ENCODE data around the gene CEACAM16. TPM values are rescaled to one million over a fixed set of nuclear protein-coding genes. Genes with fewer than 3 reads are reported as not detected.

The CEACAM16 gene
- total RNA-seq, 4 donors from 2014 or later = not detected

DNA sequence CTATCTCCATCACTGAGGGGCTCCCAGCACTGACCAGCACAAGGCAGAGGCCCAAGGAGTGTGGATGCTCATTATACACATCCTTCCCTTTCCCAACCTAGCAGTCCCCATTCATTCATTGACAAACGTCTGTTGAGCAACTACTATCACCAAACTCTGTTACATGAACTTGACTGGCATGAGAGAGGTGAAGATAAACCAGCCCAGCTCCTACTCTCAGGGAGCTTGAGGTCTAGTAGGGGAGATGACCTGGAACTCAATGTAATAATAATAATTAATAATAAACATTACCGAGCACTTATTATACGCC lies 8.9 kb upstream of the CEACAM16 start:
- Histone ChIP-seq H3K27me3 (no peaks in the 10 kb centered on the region), H3K9me3 (no peaks in the 10 kb centered on the region), H3K4me1 (peaks cover 0 to 37% (median 10%) of the 10 kb centered on the region in 4 donors), H3K36me3 (no peaks in the 10 kb centered on the region), H3K4me3 (no peak overlapping the region), H3K27ac (peak overlapping the region in 1 of 4 donors; percentile 14)
- DNase-seq = no peak
- TF ChIP-seq, protein P1, sequence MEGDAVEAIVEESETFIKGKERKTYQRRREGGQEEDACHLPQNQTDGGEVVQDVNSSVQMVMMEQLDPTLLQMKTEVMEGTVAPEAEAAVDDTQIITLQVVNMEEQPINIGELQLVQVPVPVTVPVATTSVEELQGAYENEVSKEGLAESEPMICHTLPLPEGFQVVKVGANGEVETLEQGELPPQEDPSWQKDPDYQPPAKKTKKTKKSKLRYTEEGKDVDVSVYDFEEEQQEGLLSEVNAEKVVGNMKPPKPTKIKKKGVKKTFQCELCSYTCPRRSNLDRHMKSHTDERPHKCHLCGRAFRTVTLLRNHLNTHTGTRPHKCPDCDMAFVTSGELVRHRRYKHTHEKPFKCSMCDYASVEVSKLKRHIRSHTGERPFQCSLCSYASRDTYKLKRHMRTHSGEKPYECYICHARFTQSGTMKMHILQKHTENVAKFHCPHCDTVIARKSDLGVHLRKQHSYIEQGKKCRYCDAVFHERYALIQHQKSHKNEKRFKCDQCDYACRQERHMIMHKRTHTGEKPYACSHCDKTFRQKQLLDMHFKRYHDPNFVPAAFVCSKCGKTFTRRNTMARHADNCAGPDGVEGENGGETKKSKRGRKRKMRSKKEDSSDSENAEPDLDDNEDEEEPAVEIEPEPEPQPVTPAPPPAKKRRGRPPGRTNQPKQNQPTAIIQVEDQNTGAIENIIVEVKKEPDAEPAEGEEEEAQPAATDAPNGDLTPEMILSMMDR (IDR thresholded peaks at IDR 0.05) = no peak
- TF ChIP-seq POLR2A (IDR thresholded peaks at IDR 0.05) = no peak

DNA sequence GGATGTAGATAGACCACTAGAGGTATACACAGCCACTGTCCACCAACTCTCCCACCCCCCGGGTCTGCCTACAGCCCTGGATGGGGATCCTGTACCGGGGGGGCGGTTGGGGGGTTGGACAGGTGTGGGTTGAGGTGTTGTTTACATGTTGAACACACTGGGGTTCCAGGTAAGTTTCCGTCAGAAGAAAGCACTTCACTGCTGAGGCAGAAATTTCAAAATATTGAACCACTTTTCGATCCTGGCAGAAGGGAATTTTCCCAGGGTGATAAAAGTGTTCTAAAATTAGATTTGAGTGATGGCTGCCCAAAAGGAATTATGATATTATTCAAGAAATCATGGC lies 6.6 kb upstream of the CEACAM16 start:
- Histone ChIP-seq H3K36me3 (no peaks in the 10 kb centered on the region), H3K4me1 (peaks cover 0 to 40% (median 10%) of the 10 kb centered on the region in 4 donors), H3K27ac (peak overlapping the region; percentile 22 to 92 (median 66)), H3K9me3 (no peaks in the 10 kb centered on the region), H3K27me3 (no peaks in the 10 kb centered on the region), H3K4me3 (peak overlapping the region in 1 of 4 donors; percentile 26)
- no peak for DNase-seq
- TF ChIP-seq POLR2A (IDR thresholded peaks at IDR 0.05) = no peak
- TF ChIP-seq, protein P1 (IDR thresholded peaks at IDR 0.05) = no peak

DNA sequence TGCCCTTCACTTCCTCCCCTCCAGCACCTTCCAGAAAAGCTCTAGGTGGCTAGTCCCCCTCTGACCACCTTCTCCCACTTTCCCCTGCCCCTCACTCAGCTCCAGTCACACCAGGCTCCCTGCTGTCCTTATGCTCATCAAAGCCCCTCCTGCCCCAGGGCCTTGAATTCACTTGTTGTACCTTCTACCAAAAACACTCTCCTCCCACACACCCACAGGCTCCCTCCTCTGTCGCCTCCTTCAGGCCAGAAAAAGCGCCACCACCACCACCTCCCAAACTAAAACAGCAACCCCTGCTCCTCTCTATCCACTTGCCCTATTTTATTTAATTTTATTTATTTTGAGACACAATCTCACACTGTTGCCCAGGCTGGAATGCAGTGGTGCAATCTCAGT lies 4.8 kb upstream of the CEACAM16 start:
- no peak overlapping the region for H3K4me3 ChIP-seq
- H3K4me1 ChIP-seq = peaks cover 0 to 37% (median 10%) of the 10 kb centered on the region in 4 donors
- peak overlapping the region in 3 of 4 donors; percentile 43 to 91 (median 85) for H3K27ac ChIP-seq
- DNase-seq = no peak
- no peaks in the 10 kb centered on the region for H3K27me3 ChIP-seq
- no peaks in the 10 kb centered on the region for H3K36me3 ChIP-seq
- TF ChIP-seq POLR2A (IDR thresholded peaks at IDR 0.05) = no peak
- TF ChIP-seq, protein P1 (IDR thresholded peaks at IDR 0.05) = peak in 3 of 6 experiments; percentile 6 to 19 (median 9)
- H3K9me3 ChIP-seq = no peaks in the 10 kb centered on the region

DNA sequence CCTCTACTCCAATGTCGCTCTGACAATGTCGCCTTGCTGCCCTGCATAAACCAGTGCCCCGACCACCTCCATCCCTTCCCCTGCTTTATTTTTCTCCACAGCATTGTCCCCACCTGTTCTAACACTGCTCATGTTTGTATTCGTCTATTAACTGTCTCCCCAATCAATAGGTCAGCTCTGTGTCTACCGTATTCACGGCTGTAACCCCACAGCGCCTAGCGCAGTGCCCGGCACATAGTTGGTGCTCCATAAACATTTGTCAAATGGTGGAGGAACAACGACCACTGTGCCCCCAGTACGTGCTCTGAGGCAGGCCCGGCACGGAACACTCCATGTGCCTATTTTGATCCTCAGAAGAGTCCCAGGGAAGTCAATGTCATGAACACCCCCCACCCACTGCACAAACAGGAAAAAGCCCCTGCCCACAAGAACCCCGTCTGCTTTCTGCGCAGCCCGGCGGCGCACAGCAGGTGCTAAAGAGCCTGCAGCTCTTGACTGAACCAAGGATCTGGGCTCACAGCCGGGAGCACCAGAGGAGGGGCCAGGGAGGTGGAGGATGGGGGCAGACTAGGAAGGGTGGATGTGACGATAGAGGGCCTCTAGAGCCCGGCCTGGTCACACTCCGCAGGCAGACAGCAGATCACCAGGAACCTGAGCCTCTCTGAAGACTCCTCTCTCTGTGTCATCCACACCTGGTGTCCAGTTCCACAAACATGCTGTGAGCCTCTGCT lies 1.8 kb upstream of the CEACAM16 start:
- Histone ChIP-seq H3K27ac (no peak overlapping the region), H3K4me1 (peaks cover 0 to 17% (median 5%) of the 10 kb centered on the region in 4 donors), H3K27me3 (no peaks in the 10 kb centered on the region), H3K36me3 (no peaks in the 10 kb centered on the region), H3K4me3 (no peak overlapping the region), H3K9me3 (no peaks in the 10 kb centered on the region)
- TF ChIP-seq, protein P1 (IDR thresholded peaks at IDR 0.05) = no peak
- no peak for TF ChIP-seq POLR2A (IDR thresholded peaks at IDR 0.05)
- no peak for DNase-seq

DNA sequence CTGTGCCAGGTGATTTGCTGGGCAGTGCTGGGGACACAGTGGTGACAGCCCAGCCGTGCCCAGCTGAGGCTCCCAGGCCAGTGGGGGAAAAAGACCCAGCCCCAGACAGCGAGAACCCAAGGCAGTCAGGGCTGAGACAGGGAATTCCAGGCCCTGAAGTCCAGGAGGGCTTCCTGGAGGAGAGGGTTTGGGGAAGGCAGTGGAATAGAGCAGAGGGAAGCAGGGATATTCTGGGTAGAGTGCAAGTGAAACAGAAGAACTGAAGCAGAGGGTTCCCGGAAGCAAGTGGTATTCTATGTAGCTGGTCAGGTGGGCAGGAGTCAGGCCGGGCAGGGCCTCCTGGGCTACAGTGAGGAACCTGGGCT lies 1.3 kb upstream of the CEACAM16 start:
- Histone ChIP-seq H3K9me3 (no peaks in the 10 kb centered on the region), H3K36me3 (no peaks in the 10 kb centered on the region), H3K4me3 (no peak overlapping the region), H3K27me3 (no peaks in the 10 kb centered on the region), H3K27ac (no peak overlapping the region), H3K4me1 (peaks cover 0 to 17% (median 0%) of the 10 kb centered on the region in 4 donors)
- TF ChIP-seq, protein P1 (IDR thresholded peaks at IDR 0.05) = no peak
- TF ChIP-seq POLR2A (IDR thresholded peaks at IDR 0.05) = no peak
- DNase-seq = no peak

Measured in Peyer's patch (tissue), 4 donors.